ENCODE data around the gene HNRNPK. TPM values are rescaled to one million over a fixed set of nuclear protein-coding genes. Genes with fewer than 3 reads are reported as not detected.
A peak's percentile ranks its signal among the peaks of the same experiment; 100 is the strongest.

The HNRNPK gene
- 387 to 419 TPM (median 392 TPM) in 3 replicates for total RNA-seq
- long read RNA-seq, partial matches to known transcripts = 17 of 501 reads
- long read RNA-seq, other reads (novel, unspliced or antisense) = 483 of 501 reads

- H3K9me3 Mint-ChIP-seq (ENCODE audit: low read depth) = no peaks in the 10 kb centered on the region
- peaks cover 45% of the 10 kb centered on the region for H3K4me1 Mint-ChIP-seq (ENCODE audit: low read depth)
- no peak for TF ChIP-seq CTCF (IDR thresholded peaks at IDR 0.05)
- peak within 1 kb of the TSS; percentile 100 for H3K27ac Mint-ChIP-seq (ENCODE audit: unreplicated experiment)
- DNase-seq (ENCODE audit: low spot score) = peak; percentile 100
- H3K36me3 Mint-ChIP-seq (ENCODE audit: low read depth) = peaks cover 27% of the 10 kb centered on the region
- H3K27me3 Mint-ChIP-seq (ENCODE audit: low read depth) = no peaks in the 10 kb centered on the region
- peak within 1 kb of the TSS; percentile 86 for H3K4me3 Mint-ChIP-seq (ENCODE audit: unreplicated experiment)
These were observed at the start of gene HNRNPK for GRCh38 chr9:83979812-83980394. HNRNPK (minus strand) TSS chr9:83980215; CDS start chr9:83978252, 1,963 bp downstream.

DNA sequence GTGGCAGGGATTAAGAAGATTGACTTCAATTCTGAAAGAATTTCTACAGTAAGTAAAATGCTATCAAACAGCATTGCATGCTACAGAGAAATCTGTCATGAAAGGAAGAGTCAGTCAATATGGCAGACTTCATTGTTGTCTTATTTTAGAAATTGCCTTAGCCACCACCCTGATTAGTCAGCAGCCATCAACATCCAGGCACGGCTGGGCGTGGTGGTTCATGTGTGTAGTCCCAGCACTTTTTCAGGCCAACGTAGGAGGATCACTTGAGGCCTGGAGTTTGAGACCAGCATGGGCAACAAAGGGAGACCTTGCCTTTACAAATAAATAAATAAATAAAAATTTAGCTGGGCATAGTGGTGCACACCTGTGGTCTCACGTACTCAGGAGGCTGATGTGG lies 47.2 kb upstream of the HNRNPK start:
- Mint-ChIP-seq H3K4me1 (ENCODE audit: low read depth) (no peaks in the 10 kb centered on the region), H3K36me3 (ENCODE audit: low read depth) (peaks cover 1% of the 10 kb centered on the region), H3K27me3 (ENCODE audit: low read depth) (peaks cover 2% of the 10 kb centered on the region), H3K4me3 (ENCODE audit: unreplicated experiment) (no peak overlapping the region), H3K9me3 (ENCODE audit: low read depth) (no peaks in the 10 kb centered on the region), H3K27ac (ENCODE audit: unreplicated experiment) (no peak overlapping the region)
- no peak for DNase-seq (ENCODE audit: low spot score)
- no peak for TF ChIP-seq CTCF (IDR thresholded peaks at IDR 0.05)

- H3K27me3 Mint-ChIP-seq (ENCODE audit: low read depth) = no peaks in the 10 kb centered on the region
- H3K4me1 Mint-ChIP-seq (ENCODE audit: low read depth) = no peaks in the 10 kb centered on the region
These were observed 44.1 kb upstream of the HNRNPK start for GRCh38 chr9:84024041-84024575.

DNA sequence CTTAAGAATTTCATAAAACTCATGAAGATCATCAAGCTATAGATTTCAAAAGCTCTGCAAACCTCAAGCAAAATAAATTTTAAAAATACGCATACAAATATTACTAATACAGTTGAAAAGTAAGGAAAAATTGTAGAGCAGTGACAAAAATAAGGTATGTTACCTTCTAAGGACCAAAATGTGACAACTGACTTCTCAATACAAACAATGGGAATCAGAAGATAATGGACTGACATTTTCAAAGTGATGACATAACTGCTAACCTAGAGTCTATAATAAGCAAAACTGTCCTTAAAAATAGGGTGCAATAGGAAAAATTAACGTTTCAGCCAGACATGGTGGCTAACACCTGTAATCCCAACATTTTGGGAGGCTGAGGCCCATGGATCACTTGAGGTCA lies 27.6 kb upstream of the HNRNPK start:
- Mint-ChIP-seq H3K27me3 (ENCODE audit: low read depth) (no peaks in the 10 kb centered on the region), H3K4me1 (ENCODE audit: low read depth) (peaks cover 4% of the 10 kb centered on the region), H3K4me3 (ENCODE audit: unreplicated experiment) (no peak overlapping the region), H3K27ac (ENCODE audit: unreplicated experiment) (no peak overlapping the region), H3K9me3 (ENCODE audit: low read depth) (peaks cover 3% of the 10 kb centered on the region), H3K36me3 (ENCODE audit: low read depth) (peaks cover 4% of the 10 kb centered on the region)
- no peak for DNase-seq (ENCODE audit: low spot score)
- TF ChIP-seq CTCF (IDR thresholded peaks at IDR 0.05) = no peak

More at GRCh38 chr9:84024041-84024575, 44.1 kb upstream of the HNRNPK start:
- no peak for DNase-seq (ENCODE audit: low spot score)
- TF ChIP-seq CTCF (IDR thresholded peaks at IDR 0.05) = no peak
- Mint-ChIP-seq H3K4me3 (ENCODE audit: unreplicated experiment) (no peak overlapping the region), H3K27ac (ENCODE audit: unreplicated experiment) (no peak overlapping the region), H3K9me3 (ENCODE audit: low read depth) (no peaks in the 10 kb centered on the region), H3K36me3 (ENCODE audit: low read depth) (peaks cover 1% of the 10 kb centered on the region)

DNA sequence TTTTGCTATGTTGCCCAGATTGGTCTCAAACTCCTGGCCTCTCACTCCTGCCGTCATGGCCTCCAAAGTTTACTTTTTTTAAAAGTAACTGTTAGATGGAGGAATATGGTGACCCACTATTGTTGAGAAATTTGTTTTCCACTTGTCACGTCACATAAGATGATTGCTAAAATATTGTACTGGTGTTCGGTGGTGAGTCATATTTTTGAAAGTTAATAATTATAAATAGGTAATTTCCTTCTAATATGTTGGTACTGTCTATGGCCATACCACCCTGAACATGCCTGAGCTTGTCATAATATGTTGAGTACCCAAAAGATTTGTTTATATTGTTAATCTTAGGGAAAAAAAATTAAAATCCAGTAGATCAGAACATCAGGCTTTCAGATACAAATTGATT lies 23.2 kb upstream of the HNRNPK start:
- no peak for DNase-seq (ENCODE audit: low spot score)
- Mint-ChIP-seq H3K4me1 (ENCODE audit: low read depth) (peaks cover 36% of the 10 kb centered on the region), H3K27me3 (ENCODE audit: low read depth) (no peaks in the 10 kb centered on the region), H3K4me3 (ENCODE audit: unreplicated experiment) (no peak overlapping the region), H3K27ac (ENCODE audit: unreplicated experiment) (no peak overlapping the region), H3K36me3 (ENCODE audit: low read depth) (peaks cover 4% of the 10 kb centered on the region), H3K9me3 (ENCODE audit: low read depth) (peaks cover 3% of the 10 kb centered on the region)
- TF ChIP-seq CTCF (IDR thresholded peaks at IDR 0.05) = no peak
